H9 (cell line): ENCODE results near the gene DLG5. TPM values are rescaled to one million over a fixed set of nuclear protein-coding genes. Genes with fewer than 3 reads are reported as not detected.

ENCODE experiments used
- DNase-seq: peaks from one replicate; pipeline ENCODE4 v3.0.0-alpha.2; 2017
- H2AFZ ChIP-seq: one replicate; pipeline ENCODE4 v1.6.1; 2013; ENCODE audit warnings: mild to moderate bottlenecking, low read length, control low read depth, moderate library complexity
- H2AK5ac ChIP-seq: 2 replicates; pipeline ENCODE4 v1.6.1; 2013; ENCODE audit warnings: low read length, control low read depth, mixed read lengths; ENCODE audit not compliant: insufficient read length
- H2BK120ac ChIP-seq: one replicate; pipeline ENCODE4 v1.6.1; 2013; ENCODE audit warnings: low read depth, mild to moderate bottlenecking, low read length, control low read depth, inconsistent platforms; ENCODE audit not compliant: poor library complexity, severe bottlenecking
- H2BK12ac ChIP-seq: 2 replicates; pipeline ENCODE4 v1.6.1; 2013; ENCODE audit warnings: low read length, control low read depth, mixed read lengths, low read depth; ENCODE audit not compliant: insufficient read length
- H2BK15ac ChIP-seq: 2 replicates; pipeline ENCODE4 v1.6.1; 2013; ENCODE audit warnings: low read depth, low read length, control low read depth
- H2BK20ac ChIP-seq: one replicate; pipeline ENCODE4 v1.6.1; 2013; ENCODE audit warnings: low read depth, mild to moderate bottlenecking, low read length, control low read depth, inconsistent platforms; ENCODE audit not compliant: poor library complexity, severe bottlenecking
- H2BK5ac ChIP-seq: 2 replicates; pipeline ENCODE4 v1.6.1; 2013; ENCODE audit warnings: low read length, control low read depth, mixed read lengths; ENCODE audit not compliant: insufficient read length
- H3K14ac ChIP-seq: 2 replicates; pipeline ENCODE4 v1.6.1; 2013; ENCODE audit warnings: low read length, control low read depth; ENCODE audit not compliant: insufficient read depth
- H3K18ac ChIP-seq: 2 replicates; pipeline ENCODE4 v1.6.1; 2013; ENCODE audit warnings: low read depth, mild to moderate bottlenecking, mixed read lengths, low read length, control low read depth; ENCODE audit not compliant: insufficient read length
- H3K23ac ChIP-seq: 2 replicates; pipeline ENCODE4 v1.6.1; 2013; ENCODE audit warnings: low read length, control low read depth, mixed read lengths, low read depth; ENCODE audit not compliant: insufficient read length
- H3K23me2 ChIP-seq: 2 replicates; pipeline ENCODE4 v1.6.1; 2013; ENCODE audit warnings: low read depth, mild to moderate bottlenecking, mixed read lengths, low read length, control low read depth; ENCODE audit not compliant: insufficient read length, poor library complexity, severe bottlenecking
- H3K27ac ChIP-seq: 2 replicates; pipeline ENCODE4 v1.5.1; 2013; ENCODE audit warnings: low read length, control low read depth, mixed read lengths, low read depth; ENCODE audit not compliant: insufficient read length
- H3K27me3 ChIP-seq: 2 replicates; pipeline ENCODE4 v1.6.1; 2013; ENCODE audit warnings: low read length, control low read depth, inconsistent platforms; ENCODE audit not compliant: insufficient read depth
- H3K4ac ChIP-seq: 2 replicates; pipeline ENCODE4 v1.6.1; 2013; ENCODE audit warnings: low read depth, mild to moderate bottlenecking, control low read depth, inconsistent platforms, low read length, moderate library complexity
- H3K4me1 ChIP-seq: 2 replicates; pipeline ENCODE4 v1.6.1; 2013; ENCODE audit warnings: low read length, control low read depth, inconsistent platforms; ENCODE audit not compliant: insufficient read depth
- H3K4me2 ChIP-seq: 2 replicates; pipeline ENCODE4 v1.6.1; 2013; ENCODE audit warnings: low read length, control low read depth, mixed read lengths; ENCODE audit not compliant: insufficient read length, insufficient read depth
- H3K56ac ChIP-seq: 2 replicates; pipeline ENCODE4 v1.6.1; 2013; ENCODE audit warnings: low read depth, mild to moderate bottlenecking, mixed read lengths, low read length, control low read depth; ENCODE audit not compliant: insufficient read length
- H3K79me1 ChIP-seq: 2 replicates; pipeline ENCODE4 v1.6.1; 2013; ENCODE audit warnings: low read depth, mild to moderate bottlenecking, moderate library complexity, low read length, control low read depth, inconsistent platforms; ENCODE audit not compliant: insufficient read depth, poor library complexity, severe bottlenecking
- H3K79me2 ChIP-seq: 2 replicates; pipeline ENCODE4 v1.6.1; 2013; ENCODE audit warnings: low read length, control low read depth, inconsistent platforms; ENCODE audit not compliant: insufficient read depth
- H3K9ac ChIP-seq: 2 replicates; pipeline ENCODE4 v1.6.1; 2013; ENCODE audit warnings: low read length, control low read depth, mixed read lengths; ENCODE audit not compliant: insufficient read length; ENCODE audit errors: extremely low read depth
- H3K9me3 ChIP-seq: one replicate; pipeline ENCODE4 v1.6.1; 2013; ENCODE audit warnings: low read depth, low read length, inconsistent platforms; ENCODE audit not compliant: control insufficient read depth
- H3T11ph ChIP-seq: one replicate; pipeline ENCODE4 v1.6.1; 2013; ENCODE audit warnings: mild to moderate bottlenecking, low read length, control low read depth, inconsistent platforms
- H4K20me1 ChIP-seq: one replicate; pipeline ENCODE4 v1.6.1; 2013; ENCODE audit not compliant: control insufficient read depth, insufficient read length, insufficient read depth
- H4K5ac ChIP-seq: 2 replicates; pipeline ENCODE4 v1.6.1; 2013; ENCODE audit warnings: low read depth, mild to moderate bottlenecking, mixed read lengths, low read length, control low read depth; ENCODE audit not compliant: insufficient read length
- H4K8ac ChIP-seq: replicated peaks from 2 replicates; pipeline ENCODE4 v1.6.1; 2013; ENCODE audit warnings: low read length, control low read depth, mixed read lengths, low read depth; ENCODE audit not compliant: insufficient read length
- H4K91ac ChIP-seq: 2 replicates; pipeline ENCODE4 v1.6.1; 2013; ENCODE audit warnings: low read depth, mild to moderate bottlenecking, moderate library complexity, mixed read lengths, low read length, control low read depth; ENCODE audit not compliant: insufficient read length
- H3K27ac Mint-ChIP-seq, 3 experiments: 2 replicates in 2 of 3; 3 replicates in 1 of 3; pipeline ENCODE4 v1.8.0; 2020 to 2021; ENCODE audit warnings: mixed read lengths in 3 of 3, mild to moderate bottlenecking in 1 of 3, moderate library complexity in 1 of 3
- H3K27me3 Mint-ChIP-seq: 2 replicates; pipeline ENCODE4 v1.8.0; 2021; ENCODE audit warnings: low read depth, mild to moderate bottlenecking, moderate library complexity, mixed read lengths
- H3K36me3 Mint-ChIP-seq, 3 experiments: 2 replicates in 2 of 3; 3 replicates in 1 of 3; pipeline ENCODE4 v1.8.0; 2020 to 2021; ENCODE audit warnings: low read depth in 3 of 3, mixed read lengths in 3 of 3; ENCODE audit not compliant: insufficient read depth in 1 of 3
- H3K4me1 Mint-ChIP-seq, 2 experiments: 2 replicates each; pipeline ENCODE4 v1.8.0; 2020; ENCODE audit warnings: mixed read lengths in 2 of 2
- H3K4me3 Mint-ChIP-seq, 2 experiments: 2 replicates in 1 of 2; 3 replicates in 1 of 2; pipeline ENCODE4 v1.8.0; 2020 to 2021; ENCODE audit warnings: mild to moderate bottlenecking in 2 of 2, mixed read lengths in 2 of 2, moderate library complexity in 1 of 2
- H3K9me3 Mint-ChIP-seq, 2 experiments: 2 replicates in 1 of 2; 3 replicates in 1 of 2; pipeline ENCODE4 v1.8.0; 2020; ENCODE audit warnings: mild to moderate bottlenecking in 2 of 2, mixed read lengths in 2 of 2, moderate library complexity in 1 of 2
- CTCF ChIP-seq: fragments of 200-600 bp; sonication (generic); conservative IDR thresholded peaks from 3 replicates; pipeline ENCODE4 v1.8.0; 2021; ENCODE audit warnings: antibody characterized with exemption, mild to moderate bottlenecking
- WGBS: extraction: QIAGEN DNeasy Blood & Tissue Kit; methylation state at CpG from one replicate; pipeline ENCODE4 v1.1.7; 2013; ENCODE audit warnings: missing lambda C conversion rate, low lambda C conversion rate, mixed read lengths; ENCODE audit not compliant: insufficient read length; ENCODE audit errors: extremely low coverage; 5-methylcytosine and 5-hydroxymethylcytosine counted together
- total RNA-seq: library from RNA; stranded (reverse); gene quantifications from 2 replicates; pipeline ENCODE4 v1.2.1, GENCODE V29; 2021

DLG5 gene
- total RNA-seq, 1 experiment from 2014 or later, result 67.4 TPM

GRCh38 chr10:77833792-77834191 lies 92.8 kb downstream of the DLG5 start:
- Mint-ChIP-seq H3K4me1 (peaks cover 22 to 23% of the 10 kb centered on the region in 2 experiments), H3K4me3 (no peak overlapping the region), H3K9me3 (no peaks in the 10 kb centered on the region), H3K27ac (no peak overlapping the region), H3K36me3 (peaks cover 32 to 71% (median 62%) of the 10 kb centered on the region in 3 experiments; a peak in 6 of 7 replicates), H3K27me3 (no peaks in the 10 kb centered on the region)
- Histone ChIP-seq H3K23me2 (no peaks in the 10 kb centered on the region), H3K4me1 (no peaks in the 10 kb centered on the region; the same call in 1 of the 2 replicates), H3K79me2 (no peaks in the 10 kb centered on the region), H3K23ac (no peak overlapping the region), H3K27ac (no peak overlapping the region), H2BK20ac (no peak overlapping the region), H3K9ac (no peak overlapping the region), H3K9me3 (no peaks in the 10 kb centered on the region), H4K8ac (no peak overlapping the region), H2BK5ac (no peak overlapping the region), H4K5ac (no peak overlapping the region), H3K4ac (no peak overlapping the region), H2BK15ac (no peak overlapping the region), H3K56ac (no peak overlapping the region), H2BK120ac (no peak overlapping the region), H3K27me3 (no peaks in the 10 kb centered on the region), H4K20me1 (no peaks in the 10 kb centered on the region), H3K18ac (no peak overlapping the region), H3K79me1 (no peaks in the 10 kb centered on the region), H3T11ph (no peak overlapping the region), H2AFZ (no peak overlapping the region), H2BK12ac (no peak overlapping the region), H4K91ac (no peak overlapping the region), H3K4me2 (no peak overlapping the region), H2AK5ac (no peak overlapping the region), H3K14ac (no peak overlapping the region)
- TF ChIP-seq CTCF, result no peak
- no peak for DNase-seq
- WGBS, result no CpG with 5 or more reads among the region's 15 CpGs
